Vagina (tissue), 2 donors: Measurements from ENCODE around the gene CUEDC1. TPM values are rescaled to one million over a fixed set of nuclear protein-coding genes. Genes with fewer than 3 reads are reported as not detected.

ENCODE experiments used
- DNase-seq, 2 donors: peaks; one replicate each; pipeline ENCODE4 v3.0.0-alpha.2; 2017; ENCODE audit errors: extremely low spot score in 2 of 2
- H3K27ac ChIP-seq: fragments of 200-600 bp; sonication (generic); one replicate; pipeline ENCODE4 v1.5.1; 2019
- H3K27me3 ChIP-seq: fragments of 200-600 bp; sonication (generic); one replicate; pipeline ENCODE4 v1.5.1; 2019
- H3K36me3 ChIP-seq, 2 donors: fragments of 200-600 bp; sonication (generic); one replicate each; pipeline ENCODE4 v1.5.1; 2017 to 2019
- H3K4me1 ChIP-seq: fragments of 200-600 bp; sonication (generic); one replicate; pipeline ENCODE4 v1.5.1; 2019
- H3K4me3 ChIP-seq, 2 donors: fragments of 200-600 bp; sonication (generic); 1 replicate in 1 of 2; 2 replicates in 1 of 2; pipeline ENCODE4 v1.5.1; 2016 to 2019
- H3K9me3 ChIP-seq: fragments of 200-600 bp; sonication (generic); one replicate; pipeline ENCODE4 v1.5.1; 2019
- POLR2A ChIP-seq, 2 donors: fragments of 450-650 bp; IDR thresholded peaks; one replicate each; pipeline ENCODE4 v1.6.1; 2017; ENCODE audit warnings: antibody characterized with exemption in 2 of 2, mild to moderate bottlenecking in 2 of 2, moderate library complexity in 2 of 2
- POLR2AphosphoS5 ChIP-seq, 2 donors: sonication (generic); formaldehyde crosslinking; IDR thresholded peaks; one replicate each; pipeline ENCODE4 v1.9.0; 2017; ENCODE audit warnings: antibody characterized with exemption in 2 of 2, mild to moderate bottlenecking in 2 of 2, low read depth in 1 of 2; ENCODE audit not compliant: insufficient read depth in 1 of 2
- intact Hi-C: fragments of 100-400 bp; cut with DNase I; formaldehyde crosslinking; loops from one replicate; pipeline ENCODE4 v1.15.1; 2023
- total RNA-seq: library from RNA; depleted of rRNA; stranded (reverse); fragments of >200 nt; gene quantifications from one replicate; pipeline ENCODE4 v1.2.3, GENCODE V29; 2016
- TF ChIP-seq, protein P1 (sequence below), 3 experiments: fragments of 450-650 bp in 2 of 3; fragments of 200-600 bp in 1 of 3; sonication (generic) in 1 of 3; IDR thresholded peaks; one replicate each; pipeline ENCODE4 v1.5.1; 2017 to 2019; ENCODE audit warnings: antibody characterized with exemption in 3 of 3, mild to moderate bottlenecking in 2 of 3, moderate library complexity in 2 of 3

CUEDC1 gene
- total RNA-seq, 1 donor from 2014 or later: 28.7 TPM

DNA sequence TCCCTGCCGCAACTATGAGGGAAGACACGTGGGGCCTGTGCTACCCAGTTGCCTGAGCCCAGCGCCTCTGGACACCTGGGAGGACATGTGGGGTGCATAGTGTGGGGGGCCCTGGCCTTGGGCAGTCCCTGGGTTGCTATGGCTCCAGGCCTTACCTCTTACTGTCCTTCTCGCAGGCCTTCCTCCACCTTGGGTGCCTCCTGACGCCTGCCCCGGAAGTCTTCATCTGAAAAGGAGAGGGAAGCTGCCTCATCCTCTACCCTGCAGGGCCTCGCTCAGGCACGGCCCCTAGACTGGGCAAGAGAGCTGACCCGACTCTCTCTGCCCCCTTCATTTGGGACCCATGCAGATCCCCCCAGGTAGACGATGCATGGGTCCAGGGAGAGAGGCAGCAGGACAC lies 88.9 kb downstream of the CUEDC1 start:
- intact Hi-C loops: no loop called here
- Histone ChIP-seq H3K4me1 (peaks cover 67% of the 10 kb centered on the region), H3K36me3 (peaks cover 0 to 12% of the 10 kb centered on the region in 2 donors)

DNA sequence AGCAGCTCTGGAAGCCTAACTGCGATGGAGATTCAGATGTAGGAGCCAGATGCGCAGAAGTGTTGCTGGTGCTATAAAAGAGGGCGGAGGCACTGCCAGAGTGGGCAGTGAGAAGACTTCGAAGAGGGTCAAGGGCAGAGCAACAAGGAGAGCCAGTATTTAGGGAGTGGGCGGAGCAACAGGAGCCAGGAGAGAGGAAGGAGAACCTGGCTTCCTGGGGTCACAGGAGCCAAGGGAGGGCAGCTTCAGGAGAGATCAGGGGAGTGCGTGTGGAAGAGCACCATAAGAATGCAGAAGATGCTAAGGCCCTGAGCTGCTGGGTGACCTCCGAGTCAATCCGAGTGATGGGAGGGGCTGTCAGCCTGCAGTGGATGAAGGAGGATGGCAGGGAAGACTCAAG lies 90.9 kb downstream of the CUEDC1 start:
- Histone ChIP-seq H3K4me1 (peaks cover 67% of the 10 kb centered on the region), H3K4me3 (no peak overlapping the region)
- intact Hi-C loops: no loop called here

More for the DNA sequence above, 88.9 kb downstream of the CUEDC1 start:
- H3K4me3 ChIP-seq: no peak overlapping the region
- peak in 1 of 2 donors; percentile 83 for DNase-seq
- no peaks in the 10 kb centered on the region for H3K9me3 ChIP-seq
- no peaks in the 10 kb centered on the region for H3K27me3 ChIP-seq
- H3K27ac ChIP-seq: no peak overlapping the region
- no peak for TF ChIP-seq POLR2AphosphoS5 (IDR thresholded peaks at IDR 0.05; ENCODE audit: insufficient read depth in 1 of 2, low read depth in 1 of 2)
- no peak for TF ChIP-seq POLR2A (IDR thresholded peaks at IDR 0.05)
- TF ChIP-seq, protein P1, sequence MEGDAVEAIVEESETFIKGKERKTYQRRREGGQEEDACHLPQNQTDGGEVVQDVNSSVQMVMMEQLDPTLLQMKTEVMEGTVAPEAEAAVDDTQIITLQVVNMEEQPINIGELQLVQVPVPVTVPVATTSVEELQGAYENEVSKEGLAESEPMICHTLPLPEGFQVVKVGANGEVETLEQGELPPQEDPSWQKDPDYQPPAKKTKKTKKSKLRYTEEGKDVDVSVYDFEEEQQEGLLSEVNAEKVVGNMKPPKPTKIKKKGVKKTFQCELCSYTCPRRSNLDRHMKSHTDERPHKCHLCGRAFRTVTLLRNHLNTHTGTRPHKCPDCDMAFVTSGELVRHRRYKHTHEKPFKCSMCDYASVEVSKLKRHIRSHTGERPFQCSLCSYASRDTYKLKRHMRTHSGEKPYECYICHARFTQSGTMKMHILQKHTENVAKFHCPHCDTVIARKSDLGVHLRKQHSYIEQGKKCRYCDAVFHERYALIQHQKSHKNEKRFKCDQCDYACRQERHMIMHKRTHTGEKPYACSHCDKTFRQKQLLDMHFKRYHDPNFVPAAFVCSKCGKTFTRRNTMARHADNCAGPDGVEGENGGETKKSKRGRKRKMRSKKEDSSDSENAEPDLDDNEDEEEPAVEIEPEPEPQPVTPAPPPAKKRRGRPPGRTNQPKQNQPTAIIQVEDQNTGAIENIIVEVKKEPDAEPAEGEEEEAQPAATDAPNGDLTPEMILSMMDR (IDR thresholded peaks at IDR 0.05): no peak

DNA sequence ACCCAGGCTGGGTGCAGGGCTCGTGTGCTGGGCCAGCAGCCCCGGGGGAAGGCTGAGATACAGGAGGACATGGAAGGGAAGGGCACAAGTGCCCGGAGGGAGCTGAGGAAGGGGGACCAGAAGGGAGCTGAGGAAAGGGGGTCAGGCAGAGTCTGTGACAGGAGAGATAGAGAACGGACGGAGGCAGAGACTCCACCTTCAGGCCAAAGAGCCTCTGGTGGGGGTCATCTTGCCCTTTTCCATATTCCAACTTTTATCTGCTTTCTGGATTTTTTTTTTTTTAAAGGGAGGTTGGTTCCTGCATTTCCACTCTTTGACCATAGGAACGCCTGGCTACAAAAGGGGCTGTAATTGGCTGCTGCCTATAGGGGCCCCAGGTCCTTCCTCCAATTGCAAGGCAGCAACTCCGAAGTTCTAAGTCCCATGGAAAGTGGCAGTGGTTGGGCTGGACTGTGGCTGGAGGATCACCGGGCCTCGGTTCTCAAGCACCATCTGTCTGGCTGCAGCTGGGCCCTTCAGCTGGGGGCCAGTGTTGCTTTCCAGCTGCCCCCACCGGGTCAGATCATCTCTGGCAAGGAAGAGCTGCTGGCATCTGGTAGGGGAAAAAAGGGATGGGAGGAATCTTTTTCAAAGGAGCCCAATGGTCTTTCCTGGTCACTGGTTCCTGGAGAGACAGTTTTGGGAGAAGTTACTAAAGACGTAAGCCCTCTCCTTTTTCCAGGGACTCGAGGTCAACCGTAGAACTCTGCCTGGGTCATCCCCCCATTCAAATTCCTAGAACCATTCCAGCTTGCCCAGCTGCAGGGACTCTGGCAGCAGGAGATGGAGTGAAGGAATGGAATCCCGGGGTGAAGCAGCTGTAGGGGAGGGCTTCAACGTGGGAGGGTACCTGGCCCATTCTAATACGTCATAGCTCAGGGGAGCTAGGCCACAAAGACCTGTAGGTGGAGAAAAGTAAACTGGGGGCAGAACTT lies 92.2 kb downstream of the CUEDC1 start:
- H3K36me3 ChIP-seq: peaks cover 0 to 12% of the 10 kb centered on the region in 2 donors
- DNase-seq: peak in 1 of 2 donors; percentile 85
- H3K4me3 ChIP-seq: no peak overlapping the region
- no peaks in the 10 kb centered on the region for H3K27me3 ChIP-seq
- no peaks in the 10 kb centered on the region for H3K9me3 ChIP-seq
- intact Hi-C loops: no loop called here
- H3K4me1 ChIP-seq: peaks cover 58% of the 10 kb centered on the region
- TF ChIP-seq POLR2A (IDR thresholded peaks at IDR 0.05) (no peak), POLR2AphosphoS5 (IDR thresholded peaks at IDR 0.05; ENCODE audit: insufficient read depth in 1 of 2, low read depth in 1 of 2) (no peak)
- TF ChIP-seq, protein P1 (IDR thresholded peaks at IDR 0.05): no peak
- peak overlapping the region; percentile 82 for H3K27ac ChIP-seq

More for the DNA sequence above, 90.9 kb downstream of the CUEDC1 start:
- H3K36me3 ChIP-seq: peaks cover 0 to 12% of the 10 kb centered on the region in 2 donors
- no peak overlapping the region for H3K27ac ChIP-seq
- DNase-seq: peak in 1 of 2 donors; percentile 83
- TF ChIP-seq, protein P1 (IDR thresholded peaks at IDR 0.05): no peak
- TF ChIP-seq POLR2AphosphoS5 (IDR thresholded peaks at IDR 0.05; ENCODE audit: insufficient read depth in 1 of 2, low read depth in 1 of 2) (no peak), POLR2A (IDR thresholded peaks at IDR 0.05) (no peak)
- H3K9me3 ChIP-seq: no peaks in the 10 kb centered on the region
- no peaks in the 10 kb centered on the region for H3K27me3 ChIP-seq

DNA sequence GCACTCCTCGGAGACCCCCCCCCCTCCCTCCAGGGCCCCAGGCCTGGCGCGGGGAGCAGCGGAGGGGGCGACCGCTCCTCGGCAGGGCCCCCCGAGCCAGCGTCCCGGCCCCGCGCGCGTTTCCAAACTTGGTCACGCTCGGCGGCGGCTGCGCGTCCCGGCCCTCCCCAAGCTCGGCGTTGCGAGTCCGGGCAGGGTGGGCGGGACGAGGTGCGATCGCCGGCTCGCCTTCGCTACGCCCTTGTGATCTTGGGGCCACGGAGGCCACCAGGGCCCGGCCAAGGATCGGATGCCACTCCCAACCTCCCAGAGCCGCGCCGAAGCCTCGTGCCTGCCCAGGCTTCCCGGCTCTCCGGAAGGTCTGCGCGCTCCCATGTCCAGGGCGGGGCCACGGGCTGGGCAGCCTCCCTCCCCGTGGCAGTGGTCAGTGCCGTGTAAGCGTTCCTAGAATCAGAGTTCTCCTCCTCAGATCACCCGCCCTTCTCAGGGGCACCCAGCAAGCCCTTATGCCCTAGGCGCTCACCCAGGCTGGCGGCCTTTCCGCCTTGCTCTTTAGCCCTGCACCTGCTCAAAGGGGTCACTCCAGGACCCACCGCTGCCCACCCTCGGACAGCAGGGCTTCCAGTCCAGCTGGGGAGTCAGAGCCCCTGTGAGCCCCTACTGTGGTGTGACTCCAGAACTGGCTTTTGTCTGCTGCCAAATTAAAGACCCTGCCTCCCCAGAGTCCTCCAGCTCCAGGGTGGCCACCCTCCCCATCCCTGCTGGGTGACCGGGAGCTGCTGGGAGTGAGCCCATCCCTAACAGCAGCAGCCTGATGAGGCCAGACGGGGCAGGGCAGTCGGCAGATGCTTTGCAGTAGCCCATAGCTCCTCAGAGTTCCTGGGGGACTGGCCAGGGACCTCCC lies 93.2 kb downstream of the CUEDC1 start:
- Histone ChIP-seq H3K36me3 (peaks cover 0 to 12% of the 10 kb centered on the region in 2 donors), H3K4me3 (peak overlapping the region; percentile 48 to 58), H3K9me3 (no peaks in the 10 kb centered on the region), H3K4me1 (peaks cover 49% of the 10 kb centered on the region), H3K27me3 (no peaks in the 10 kb centered on the region), H3K27ac (peak overlapping the region; percentile 82)
- intact Hi-C loops: loop anchor here (2.0 kb wide), 1 partner anchor 131 kb away; no protein-coding TSS in a partner anchor
- TF ChIP-seq, protein P1 (IDR thresholded peaks at IDR 0.05): no peak
- peak; percentile 39 to 74 for TF ChIP-seq POLR2AphosphoS5 (IDR thresholded peaks at IDR 0.05; ENCODE audit: insufficient read depth in 1 of 2, low read depth in 1 of 2)
- DNase-seq: peak in 1 of 2 donors; percentile 89
